Effector CD8-positive, alpha-beta T cell (primary cell): ENCODE data around the gene PPAN.

ENCODE experiments used
- DNase-seq: peaks from one replicate; lab custom pipeline; 2025; lab: John Stamatoyannopoulos, UW

PPAN gene

DNA sequence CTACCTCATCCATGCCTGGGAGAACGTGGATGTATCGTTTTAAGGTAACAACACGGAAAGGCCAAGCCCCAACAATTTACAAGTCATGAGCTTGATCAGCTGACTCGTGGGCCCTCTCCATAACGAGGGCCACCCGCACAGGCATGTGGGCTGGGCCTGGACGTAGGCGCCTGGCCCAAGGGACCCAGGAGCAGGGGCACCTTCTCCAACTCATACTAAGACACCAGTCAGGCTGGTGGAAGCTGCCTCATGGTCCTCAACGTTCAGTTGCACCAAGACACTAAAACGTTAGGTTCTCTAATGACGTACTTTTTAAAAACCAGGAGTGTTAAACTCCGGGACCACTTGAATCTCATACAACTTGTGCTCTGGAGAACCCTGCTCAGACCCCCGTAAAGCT is 35.3 kb downstream of the PPAN start:
- DNase-seq, result no peak

DNA sequence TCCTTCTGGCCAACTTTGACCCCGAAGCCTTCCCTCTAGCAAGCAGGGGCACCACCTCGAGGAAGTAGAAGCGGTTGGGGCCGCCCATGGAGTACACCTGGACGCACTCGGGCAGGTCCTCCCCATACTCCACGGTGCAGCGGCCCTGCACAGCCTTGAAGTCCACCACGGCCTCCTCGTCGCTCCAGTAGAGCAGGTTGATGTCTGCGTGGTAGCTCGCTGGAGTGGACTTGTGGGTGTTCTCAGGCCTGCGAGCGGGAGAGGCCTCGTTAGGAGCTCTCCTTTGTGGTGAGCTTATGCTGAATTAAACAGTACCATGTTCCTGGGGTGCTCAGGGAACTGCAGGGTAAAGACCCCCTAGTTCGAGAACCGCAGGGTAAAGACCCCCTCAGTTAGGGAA is 35.8 kb downstream of the PPAN start:
- DNase-seq, result no peak

DNA sequence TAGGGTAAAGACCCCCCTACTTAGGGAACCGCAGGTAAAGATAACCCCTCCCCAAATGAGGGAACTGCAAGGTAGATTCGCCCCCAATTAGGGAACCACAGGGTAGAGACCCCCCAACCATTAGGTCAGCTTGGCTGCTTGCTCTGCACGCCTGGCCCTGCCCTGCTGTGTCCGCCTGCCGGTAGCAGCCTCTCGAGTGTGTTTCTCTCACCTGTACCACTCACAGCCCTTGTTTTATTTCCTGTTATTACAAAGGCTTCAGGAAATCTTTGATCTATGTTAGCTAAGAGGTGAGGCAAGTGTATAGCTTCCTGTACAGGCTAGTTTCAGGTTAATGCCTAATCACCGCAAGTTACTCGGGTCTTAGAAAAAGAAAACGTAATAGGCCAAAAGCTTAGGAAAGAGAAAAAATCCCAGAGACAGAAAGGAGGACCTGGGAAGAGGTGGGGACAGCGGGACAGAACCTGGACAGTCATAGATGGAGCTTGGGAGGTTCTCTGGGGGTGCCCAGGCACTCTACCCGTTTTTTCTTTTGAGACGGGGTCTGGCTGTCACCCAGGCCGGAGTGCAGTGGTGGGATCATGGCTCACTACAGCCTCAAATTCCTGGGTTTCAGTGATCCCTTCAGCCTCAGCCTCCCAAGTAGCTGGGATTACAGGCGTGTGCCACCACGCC is 36.7 kb downstream of the PPAN start:
- DNase-seq, result no peak

GRCh38 chr19:10143681-10144080 is 37.5 kb downstream of the PPAN start:
- no peak for DNase-seq

DNA sequence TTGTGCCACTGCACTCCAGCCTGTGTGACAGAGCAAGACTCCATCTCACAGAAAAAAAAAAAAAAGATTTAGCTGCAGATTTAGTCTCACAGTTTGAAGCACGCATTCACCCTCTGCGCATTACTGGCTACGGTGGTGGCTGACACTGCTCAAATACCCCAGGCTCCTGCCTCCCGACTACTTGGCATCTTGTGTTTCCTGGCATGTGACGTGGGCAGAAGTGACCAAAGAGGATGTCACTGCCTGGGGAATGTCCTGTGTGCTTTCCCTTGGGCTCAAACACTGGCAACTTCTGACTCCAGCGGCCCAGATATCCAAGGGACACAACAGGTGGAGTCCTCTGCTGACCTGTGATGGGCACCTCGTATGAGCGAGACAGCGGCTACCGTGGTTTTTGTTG is 38.2 kb downstream of the PPAN start:
- no peak for DNase-seq

DNA sequence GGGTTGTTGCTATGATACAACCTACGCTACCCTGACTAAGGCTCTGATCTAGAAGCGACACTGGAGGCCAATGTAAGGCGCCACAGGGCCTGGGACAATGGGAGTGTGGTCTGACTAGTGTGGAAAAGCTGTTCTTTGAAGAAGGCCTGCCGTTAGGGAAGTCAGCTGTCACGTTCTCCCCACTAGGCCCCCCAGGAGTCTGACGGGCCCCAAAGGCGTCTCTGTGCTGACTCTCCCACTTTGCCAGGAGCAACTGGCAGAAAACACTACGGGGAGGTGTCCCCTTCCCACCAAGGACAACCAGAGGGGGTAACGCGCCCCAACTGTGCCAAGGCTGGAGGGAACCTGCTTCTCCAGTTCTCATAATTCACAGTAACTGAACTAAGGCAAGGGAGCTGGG is 38.9 kb downstream of the PPAN start:
- DNase-seq, result no peak

- no peak for DNase-seq
Observed at GRCh38 chr19:10146142-10146541, 40.0 kb downstream of the PPAN start.

DNA sequence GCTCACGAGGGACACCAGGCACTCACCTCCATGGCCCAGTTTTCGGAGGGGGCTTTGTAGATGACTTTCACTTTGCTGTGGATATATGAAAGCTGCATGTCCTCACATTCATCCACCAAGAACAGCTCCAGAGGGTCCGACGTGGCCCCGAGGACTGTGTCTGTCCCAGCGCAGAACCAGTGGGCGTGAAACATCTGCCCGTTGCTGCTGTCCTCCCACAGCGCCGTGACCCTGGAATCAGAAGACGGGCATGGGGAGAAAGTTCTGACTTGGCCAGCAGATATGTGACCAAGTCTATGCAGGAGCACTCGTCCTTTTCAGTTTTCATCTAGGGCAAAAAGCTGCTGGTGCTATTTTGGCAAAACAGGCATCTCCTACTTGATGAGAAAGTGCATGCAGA is 43.3 kb downstream of the PPAN start:
- DNase-seq, result no peak

DNA sequence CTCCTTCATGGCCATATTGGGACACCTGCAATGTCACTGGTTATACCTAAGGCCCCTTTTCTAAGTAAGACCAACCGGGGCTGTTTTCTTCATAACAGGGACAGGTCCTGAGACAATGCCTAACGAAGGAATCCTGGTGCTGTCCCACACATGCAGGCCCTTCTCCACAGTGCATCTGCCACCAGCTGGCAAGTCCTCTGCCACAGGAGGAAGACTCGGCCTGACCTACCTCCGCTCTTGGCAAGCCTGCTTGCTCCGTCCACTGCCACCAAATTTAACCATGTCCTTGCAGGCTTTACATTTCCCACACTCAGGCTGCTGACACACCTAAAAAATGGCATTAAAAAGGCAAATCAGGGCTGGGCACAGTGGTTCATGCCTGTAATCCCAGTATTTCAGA is 45.4 kb downstream of the PPAN start:
- no peak for DNase-seq

DNA sequence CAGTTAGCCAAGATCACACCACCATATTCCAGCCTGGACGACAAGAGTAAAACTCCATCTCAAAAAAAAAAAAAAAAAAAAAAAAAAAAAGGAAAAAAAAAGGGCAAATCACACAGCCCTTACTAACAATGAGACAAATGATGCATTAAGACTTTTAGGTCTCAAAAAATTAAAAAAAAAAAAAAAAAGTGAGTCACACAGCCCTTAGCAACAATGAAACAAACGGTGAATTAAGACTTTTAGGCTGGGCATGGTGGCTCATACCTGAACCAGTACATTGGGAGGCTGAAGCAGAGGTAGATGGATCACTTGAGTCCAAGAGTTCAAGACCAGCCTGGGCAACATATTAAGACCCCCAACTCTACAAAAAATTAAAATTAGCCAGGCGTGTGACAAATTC is 45.9 kb downstream of the PPAN start:
- no peak for DNase-seq

GRCh38 chr19:10155839-10156238 is 49.7 kb downstream of the PPAN start:
- DNase-seq, result no peak

DNA sequence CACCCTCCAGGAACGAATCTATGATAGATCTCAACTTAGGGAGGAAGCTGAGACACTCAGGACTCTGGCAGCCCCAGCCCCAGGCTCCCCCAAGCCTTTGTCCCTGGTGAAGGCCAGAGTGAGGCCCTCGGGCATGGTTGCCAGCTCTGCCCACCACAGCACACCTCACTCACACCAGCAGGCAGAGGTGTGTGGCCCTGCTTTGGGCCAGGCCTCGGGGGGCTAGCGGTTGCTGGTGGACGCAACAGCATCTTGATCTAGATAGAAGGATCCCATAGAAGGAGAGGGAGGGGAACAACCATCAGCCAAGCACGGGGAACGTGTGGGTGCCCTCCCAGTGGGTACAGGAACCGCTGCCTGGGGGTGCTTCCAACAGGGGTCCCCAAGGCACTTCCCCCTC is 51.9 kb downstream of the PPAN start:
- no peak for DNase-seq

- DNase-seq, result no peak
Observed at GRCh38 chr19:10158485-10158884, 52.3 kb downstream of the PPAN start.

GRCh38 chr19:10159610-10160009 is 53.4 kb downstream of the PPAN start:
- no peak for DNase-seq
